Activated naive CD4-positive, alpha-beta T cell treated with anti-CD3 and anti-CD28 coated beads for 36 hours (primary cell): ENCODE data around the gene COL12A1. TPM values are rescaled to one million over a fixed set of nuclear protein-coding genes. Genes with fewer than 3 reads are reported as not detected.
A peak's percentile ranks its signal among the peaks of the same experiment; 100 is the strongest.

Experiments used
- CTCF ChIA-PET: fragments of 350-600 bp; sonication (Branson Sonifier 250); formaldehyde crosslinking; loops from one replicate; lab custom pipeline; 2021; ENCODE audit warnings: antibody characterized with exemption; lab: Charles Lee
- DNase-seq: peaks from one replicate; pipeline ENCODE4 v3.0.0-alpha.2; 2020
- H3K27ac Mint-ChIP-seq: one replicate; pipeline ENCODE4 v1.8.0; 2021; ENCODE audit warnings: mild to moderate bottlenecking, mixed read lengths
- H3K27me3 Mint-ChIP-seq: one replicate; pipeline ENCODE4 v1.8.0; 2021; ENCODE audit warnings: low read depth, mixed read lengths
- H3K36me3 Mint-ChIP-seq: one replicate; pipeline ENCODE4 v1.8.0; 2021; ENCODE audit warnings: low read depth, mixed read lengths
- H3K4me1 Mint-ChIP-seq: one replicate; pipeline ENCODE4 v1.8.0; 2021; ENCODE audit warnings: low read depth, mixed read lengths
- H3K4me3 Mint-ChIP-seq: one replicate; pipeline ENCODE4 v1.8.0; 2021; ENCODE audit warnings: mild to moderate bottlenecking, moderate library complexity, mixed read lengths
- H3K9me3 Mint-ChIP-seq: one replicate; pipeline ENCODE4 v1.8.0; 2021; ENCODE audit warnings: mixed read lengths
- intact Hi-C: fragments of 100-400 bp; cut with micrococcal nuclease; formaldehyde crosslinking; loops from one replicate; pipeline ENCODE4 v1.15.1; 2023
- total RNA-seq, 2 experiments: library from RNA; stranded (reverse); gene quantifications; one replicate each; pipeline ENCODE4 v1.2.3, GENCODE V29; 2021

COL12A1 gene
- total RNA-seq, 2 experiments from 2014 or later = 0.05 TPM; not detected in 1

GRCh38 chr6:75230484-75231325 is 24.9 kb upstream of the COL12A1 start:
- intact Hi-C loops = no loop called here
- Mint-ChIP-seq H3K4me1 (no peaks in the 10 kb centered on the region), H3K36me3 (no peaks in the 10 kb centered on the region), H3K4me3 (no peak overlapping the region), H3K27me3 (no peaks in the 10 kb centered on the region), H3K27ac (no peak overlapping the region), H3K9me3 (no peaks in the 10 kb centered on the region)
- CTCF ChIA-PET = no interaction called here
- DNase-seq = peak; percentile 16

GRCh38 chr6:75224303-75224926 is 18.6 kb upstream of the COL12A1 start:
- DNase-seq = no peak
- H3K9me3 Mint-ChIP-seq = no peaks in the 10 kb centered on the region
- no peak overlapping the region for H3K4me3 Mint-ChIP-seq
- H3K4me1 Mint-ChIP-seq = no peaks in the 10 kb centered on the region
- peaks cover 3% of the 10 kb centered on the region for H3K27me3 Mint-ChIP-seq
- no peaks in the 10 kb centered on the region for H3K36me3 Mint-ChIP-seq
- CTCF ChIA-PET = interaction anchor here (2.9 kb wide), 1 partner anchor 15 kb away, joined by 26 read pairs; no protein-coding TSS in a partner anchor
- intact Hi-C loops = no loop called here
- no peak overlapping the region for H3K27ac Mint-ChIP-seq

- intact Hi-C loops = no loop called here
- DNase-seq = no peak
- no peak overlapping the region for H3K27ac Mint-ChIP-seq
- H3K36me3 Mint-ChIP-seq = no peaks in the 10 kb centered on the region
- peaks cover 3% of the 10 kb centered on the region for H3K27me3 Mint-ChIP-seq
- no peaks in the 10 kb centered on the region for H3K4me1 Mint-ChIP-seq
- no peaks in the 10 kb centered on the region for H3K9me3 Mint-ChIP-seq
- no peak overlapping the region for H3K4me3 Mint-ChIP-seq
- CTCF ChIA-PET = interaction anchor here (2.9 kb wide), 1 partner anchor 14 kb away, joined by 26 read pairs; no protein-coding TSS in a partner anchor
Observed at GRCh38 chr6:75223428-75223827, 17.6 kb upstream of the COL12A1 start.

- no peaks in the 10 kb centered on the region for H3K9me3 Mint-ChIP-seq
- H3K27me3 Mint-ChIP-seq = peaks cover 5% of the 10 kb centered on the region
- no peak for DNase-seq
- no peaks in the 10 kb centered on the region for H3K36me3 Mint-ChIP-seq
- no peak overlapping the region for H3K4me3 Mint-ChIP-seq
- intact Hi-C loops = no loop called here
- CTCF ChIA-PET = no interaction called here
- H3K4me1 Mint-ChIP-seq = no peaks in the 10 kb centered on the region
- no peak overlapping the region for H3K27ac Mint-ChIP-seq
Observed at GRCh38 chr6:75222261-75222660, 16.4 kb upstream of the COL12A1 start.

- Mint-ChIP-seq H3K4me3 (no peak overlapping the region), H3K27ac (no peak overlapping the region), H3K4me1 (no peaks in the 10 kb centered on the region), H3K27me3 (peaks cover 8% of the 10 kb centered on the region), H3K36me3 (no peaks in the 10 kb centered on the region), H3K9me3 (no peaks in the 10 kb centered on the region)
- CTCF ChIA-PET = interaction anchor here (1.3 to 2.6 kb wide), 3 partner anchors 10 to 1368 kb away, joined by 3 to 19 read pairs (median 9); no protein-coding TSS in a partner anchor
- intact Hi-C loops = no loop called here
- no peak for DNase-seq
Observed at GRCh38 chr6:75221116-75221515, 15.3 kb upstream of the COL12A1 start.

- H3K27me3 Mint-ChIP-seq = peaks cover 14% of the 10 kb centered on the region
- CTCF ChIA-PET = interaction anchor here (0.6 to 2.6 kb wide), 4 partner anchors 9 to 1367 kb away, joined by 3 to 19 read pairs (median 6); no protein-coding TSS in a partner anchor
- DNase-seq = no peak
- H3K4me3 Mint-ChIP-seq = no peak overlapping the region
- no peaks in the 10 kb centered on the region for H3K4me1 Mint-ChIP-seq
- H3K27ac Mint-ChIP-seq = no peak overlapping the region
- no peaks in the 10 kb centered on the region for H3K36me3 Mint-ChIP-seq
- no peaks in the 10 kb centered on the region for H3K9me3 Mint-ChIP-seq
- intact Hi-C loops = no loop called here
Observed at GRCh38 chr6:75220357-75220756, 14.5 kb upstream of the COL12A1 start.

GRCh38 chr6:75219263-75219662 is 13.4 kb upstream of the COL12A1 start:
- no peaks in the 10 kb centered on the region for H3K36me3 Mint-ChIP-seq
- intact Hi-C loops = no loop called here
- no peaks in the 10 kb centered on the region for H3K9me3 Mint-ChIP-seq
- peaks cover 17% of the 10 kb centered on the region for H3K27me3 Mint-ChIP-seq
- H3K4me1 Mint-ChIP-seq = no peaks in the 10 kb centered on the region
- H3K4me3 Mint-ChIP-seq = no peak overlapping the region
- no peak for DNase-seq
- no peak overlapping the region for H3K27ac Mint-ChIP-seq
- CTCF ChIA-PET = interaction anchor here (2.5 to 2.6 kb wide), 2 partner anchors 8 to 11 kb away, joined by 9 to 19 read pairs; no protein-coding TSS in a partner anchor

- no peaks in the 10 kb centered on the region for H3K4me1 Mint-ChIP-seq
- CTCF ChIA-PET = no interaction called here
- intact Hi-C loops = no loop called here
- no peak overlapping the region for H3K4me3 Mint-ChIP-seq
- H3K27me3 Mint-ChIP-seq = peaks cover 15% of the 10 kb centered on the region
- H3K27ac Mint-ChIP-seq = no peak overlapping the region
- no peak for DNase-seq
- H3K36me3 Mint-ChIP-seq = no peaks in the 10 kb centered on the region
- no peaks in the 10 kb centered on the region for H3K9me3 Mint-ChIP-seq
Observed at GRCh38 chr6:75217193-75217592, 11.3 kb upstream of the COL12A1 start.

GRCh38 chr6:75215291-75215690 is 9.4 kb upstream of the COL12A1 start:
- peaks cover 2% of the 10 kb centered on the region for H3K4me1 Mint-ChIP-seq
- CTCF ChIA-PET = no interaction called here
- DNase-seq = no peak
- no peak overlapping the region for H3K4me3 Mint-ChIP-seq
- no peaks in the 10 kb centered on the region for H3K9me3 Mint-ChIP-seq
- H3K27me3 Mint-ChIP-seq = peaks cover 24% of the 10 kb centered on the region
- no peaks in the 10 kb centered on the region for H3K36me3 Mint-ChIP-seq
- no peak overlapping the region for H3K27ac Mint-ChIP-seq
- intact Hi-C loops = no loop called here

GRCh38 chr6:75213732-75214131 is 7.9 kb upstream of the COL12A1 start:
- Mint-ChIP-seq H3K27ac (no peak overlapping the region), H3K4me3 (no peak overlapping the region), H3K4me1 (peaks cover 6% of the 10 kb centered on the region), H3K36me3 (no peaks in the 10 kb centered on the region), H3K27me3 (peaks cover 34% of the 10 kb centered on the region), H3K9me3 (no peaks in the 10 kb centered on the region)
- DNase-seq = no peak
- CTCF ChIA-PET = interaction anchor here (0.7 kb wide), 1 partner anchor 1500 kb away, joined by 3 read pairs; no protein-coding TSS in a partner anchor
- intact Hi-C loops = no loop called here

GRCh38 chr6:75213112-75213511 is 7.3 kb upstream of the COL12A1 start:
- H3K4me3 Mint-ChIP-seq = no peak overlapping the region
- no peak for DNase-seq
- H3K27ac Mint-ChIP-seq = no peak overlapping the region
- H3K4me1 Mint-ChIP-seq = peaks cover 13% of the 10 kb centered on the region
- peaks cover 37% of the 10 kb centered on the region for H3K27me3 Mint-ChIP-seq
- no peaks in the 10 kb centered on the region for H3K36me3 Mint-ChIP-seq
- intact Hi-C loops = no loop called here
- CTCF ChIA-PET = interaction anchor here (0.7 kb wide), 1 partner anchor 1499 kb away, joined by 3 read pairs; no protein-coding TSS in a partner anchor
- H3K9me3 Mint-ChIP-seq = no peaks in the 10 kb centered on the region

GRCh38 chr6:75211920-75212590 is 6.2 kb upstream of the COL12A1 start:
- H3K4me1 Mint-ChIP-seq = peaks cover 22% of the 10 kb centered on the region
- peaks cover 47% of the 10 kb centered on the region for H3K27me3 Mint-ChIP-seq
- H3K27ac Mint-ChIP-seq = no peak overlapping the region
- DNase-seq = no peak
- CTCF ChIA-PET = interaction anchor here (0.6 to 6.0 kb wide), 17 partner anchors 9 to 1541 kb away, joined by 3 to 64 read pairs (median 3); no protein-coding TSS in a partner anchor
- intact Hi-C loops = loop anchor here (1.0 kb wide), 1 partner anchor 314 kb away; no protein-coding TSS in a partner anchor
- no peaks in the 10 kb centered on the region for H3K36me3 Mint-ChIP-seq
- H3K4me3 Mint-ChIP-seq = no peak overlapping the region
- no peaks in the 10 kb centered on the region for H3K9me3 Mint-ChIP-seq
